ENCODE results near the gene PRKAR1B. TPM values are rescaled to one million over a fixed set of nuclear protein-coding genes. Genes with fewer than 3 reads are reported as not detected.

PRKAR1B gene
- total RNA-seq, 2 donors from 2014 or later, result 15.6 to 18.4 TPM

- no peak for ATAC-seq (ENCODE audit: insufficient number of reproducible peaks, low FRiP score, low read depth)
- no peaks in the 10 kb centered on the region for H3K36me3 ChIP-seq
- H3K4me1 ChIP-seq (ENCODE audit: control insufficient read depth in 1 of 2, low read depth in 2 of 2), result peaks cover 3 to 36% of the 10 kb centered on the region in 2 donors
- no peak overlapping the region for H3K4me3 ChIP-seq
- no peak for TF ChIP-seq CTCF (IDR thresholded peaks at IDR 0.05)
- no peak for DNase-seq (ENCODE audit: low spot score)
- H3K27ac ChIP-seq, result no peak overlapping the region
- H3K27me3 ChIP-seq (replicated peaks; ENCODE audit: insufficient read depth), result no peaks in the 10 kb centered on the region
- H3K9me3 ChIP-seq, result no peaks in the 10 kb centered on the region
These were observed 166.0 kb downstream of the PRKAR1B start for GRCh38 chr7:560966-561630.

GRCh38 chr7:559396-559705, 167.7 kb downstream of the PRKAR1B start:
- ATAC-seq (ENCODE audit: insufficient number of reproducible peaks, low FRiP score, low read depth) (no peak), DNase-seq (ENCODE audit: low spot score) (no peak)
- H3K27me3 ChIP-seq (replicated peaks; ENCODE audit: insufficient read depth), result no peaks in the 10 kb centered on the region
- H3K9me3 ChIP-seq, result no peaks in the 10 kb centered on the region
- no peak for TF ChIP-seq CTCF (IDR thresholded peaks at IDR 0.05)
- peaks cover 0 to 29% of the 10 kb centered on the region in 2 donors for H3K4me1 ChIP-seq (ENCODE audit: control insufficient read depth in 1 of 2, low read depth in 2 of 2)
- peak overlapping the region in 1 of 2 donors; percentile 9 for H3K27ac ChIP-seq
- H3K36me3 ChIP-seq, result no peaks in the 10 kb centered on the region
- H3K4me3 ChIP-seq, result no peak overlapping the region

GRCh38 chr7:557558-557881, 169.6 kb downstream of the PRKAR1B start:
- Histone ChIP-seq H3K36me3 (no peaks in the 10 kb centered on the region), H3K4me1 (ENCODE audit: control insufficient read depth in 1 of 2, low read depth in 2 of 2) (peaks cover 0 to 21% of the 10 kb centered on the region in 2 donors), H3K27ac (peak overlapping the region; percentile 77 to 79), H3K9me3 (no peaks in the 10 kb centered on the region), H3K27me3 (replicated peaks; ENCODE audit: insufficient read depth) (no peaks in the 10 kb centered on the region), H3K4me3 (peak overlapping the region; percentile 49)
- ATAC-seq (ENCODE audit: insufficient number of reproducible peaks, low FRiP score, low read depth) (peak; percentile 78), DNase-seq (ENCODE audit: low spot score) (no peak)
- TF ChIP-seq CTCF (IDR thresholded peaks at IDR 0.05), result no peak

- ATAC-seq (ENCODE audit: insufficient number of reproducible peaks, low FRiP score, low read depth) (no peak), DNase-seq (ENCODE audit: low spot score) (no peak)
- Histone ChIP-seq H3K27ac (peak overlapping the region; percentile 77 to 79), H3K9me3 (no peaks in the 10 kb centered on the region), H3K4me1 (ENCODE audit: control insufficient read depth in 1 of 2, low read depth in 2 of 2) (peaks cover 0 to 21% of the 10 kb centered on the region in 2 donors), H3K36me3 (no peaks in the 10 kb centered on the region), H3K4me3 (no peak overlapping the region), H3K27me3 (replicated peaks; ENCODE audit: insufficient read depth) (no peaks in the 10 kb centered on the region)
- no peak for TF ChIP-seq CTCF (IDR thresholded peaks at IDR 0.05)
These were observed 170.1 kb downstream of the PRKAR1B start for GRCh38 chr7:556837-557557.

GRCh38 chr7:556291-556826, 170.7 kb downstream of the PRKAR1B start:
- no peak for TF ChIP-seq CTCF (IDR thresholded peaks at IDR 0.05)
- DNase-seq (ENCODE audit: low spot score) (no peak), ATAC-seq (ENCODE audit: insufficient number of reproducible peaks, low FRiP score, low read depth) (no peak)
- no peak overlapping the region for H3K4me3 ChIP-seq
- no peaks in the 10 kb centered on the region for H3K36me3 ChIP-seq
- H3K4me1 ChIP-seq (ENCODE audit: control insufficient read depth in 1 of 2, low read depth in 2 of 2), result peaks cover 0 to 21% of the 10 kb centered on the region in 2 donors
- H3K9me3 ChIP-seq, result no peaks in the 10 kb centered on the region
- H3K27ac ChIP-seq, result peak overlapping the region in 1 of 2 donors; percentile 77
- H3K27me3 ChIP-seq (replicated peaks; ENCODE audit: insufficient read depth), result no peaks in the 10 kb centered on the region

Data from thoracic aorta (tissue), 2 donors.